Left ventricle myocardium inferior (tissue), 1 donor: Measurements from ENCODE around the gene RAB24. TPM values are rescaled to one million over a fixed set of nuclear protein-coding genes. Genes with fewer than 3 reads are reported as not detected.
A peak's percentile ranks its signal among the peaks of the same experiment; 100 is the strongest.
"Not testable (repeated sequence)": the region's sequence is repeated elsewhere in the genome, so short reads cannot be mapped to it uniquely, and the experiment has no call there.

ENCODE experiments used
- DNase-seq: peaks from one replicate; pipeline ENCODE4 v3.0.0-alpha.2; 2020
- H3K27ac ChIP-seq: fragments of 200-600 bp; replicated peaks from 2 replicates; pipeline ENCODE4 v1.8.0; 2021
- H3K27me3 ChIP-seq: fragments of 200-600 bp; 2 replicates; pipeline ENCODE4 v1.8.0; 2021; ENCODE audit warnings: low read depth
- H3K36me3 ChIP-seq: fragments of 200-600 bp; 2 replicates; pipeline ENCODE4 v1.8.0; 2021
- H3K4me1 ChIP-seq: fragments of 200-600 bp; 2 replicates; pipeline ENCODE4 v1.8.0; 2021
- H3K4me3 ChIP-seq: fragments of 200-600 bp; 2 replicates; pipeline ENCODE4 v1.8.0; 2021; ENCODE audit warnings: mild to moderate bottlenecking, moderate library complexity
- H3K9me3 ChIP-seq: fragments of 200-600 bp; replicated peaks from 2 replicates; pipeline ENCODE4 v1.8.0; 2021
- intact Hi-C: fragments of 100-400 bp; cut with micrococcal nuclease; formaldehyde crosslinking; loops from one replicate; pipeline ENCODE4 v1.11.0; 2022
- total RNA-seq: library from RNA; stranded (reverse); fragmentation: NEBNext Ultra II Directional; extraction: Animal tissue kit (Norgen Biotek cat#: 25700); gene quantifications from one replicate; pipeline ENCODE4 v1.2.1, GENCODE V29; 2021
- TF ChIP-seq, protein P1 (sequence below): fragments of 200-600 bp; IDR thresholded peaks from 2 replicates; pipeline ENCODE4 v1.8.0; 2021; ENCODE audit warnings: antibody characterized with exemption, mild to moderate bottlenecking, borderline replicate concordance
- donor health status: DM: no; HTN: yes; CAD: no; lungs with severe emphysema.

The RAB24 gene
- total RNA-seq, 1 donor from 2014 or later: 25.3 TPM

DNA sequence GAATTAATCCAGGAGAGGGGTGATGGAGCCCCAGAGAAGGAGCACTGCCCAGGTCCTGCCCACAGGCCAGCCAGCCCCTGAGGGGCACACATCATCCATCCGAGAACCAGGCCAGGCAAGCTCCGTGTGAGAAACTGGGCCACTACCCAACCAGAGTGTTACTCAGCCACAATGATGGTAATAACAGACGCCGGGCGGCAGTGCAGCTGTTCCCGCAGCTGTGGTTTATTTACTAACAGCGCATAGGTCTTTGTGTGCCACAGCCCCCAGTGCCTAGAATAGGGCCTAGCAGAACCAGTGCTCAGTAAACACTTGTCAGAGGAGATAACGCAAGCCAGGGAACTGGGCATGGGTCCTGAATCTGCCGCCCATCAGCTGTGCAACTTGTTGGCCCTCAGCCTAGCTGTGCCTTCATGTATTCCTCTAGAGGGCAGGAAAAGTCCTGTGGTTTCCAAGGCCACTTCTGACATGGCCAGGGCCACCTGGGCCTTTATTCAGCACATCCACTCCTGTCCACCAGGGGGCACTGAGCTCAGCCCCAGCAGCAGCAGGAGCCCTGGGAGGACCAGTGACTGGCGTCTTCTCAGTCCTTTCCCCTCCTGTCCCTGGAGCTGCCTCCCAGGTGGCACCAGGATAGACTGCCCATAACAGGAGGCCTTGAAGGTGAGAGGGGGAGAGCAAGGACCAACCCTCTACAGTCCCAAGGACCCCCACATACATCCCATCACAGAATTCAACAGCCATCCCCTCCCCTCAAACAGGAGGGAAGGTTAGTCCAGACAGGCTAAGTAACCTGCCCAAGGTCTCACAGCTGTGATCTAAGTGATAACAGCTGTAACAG, 6.1 kb upstream of the RAB24 start:
- H3K27me3 ChIP-seq: no peaks in the 10 kb centered on the region
- TF ChIP-seq, protein P1, sequence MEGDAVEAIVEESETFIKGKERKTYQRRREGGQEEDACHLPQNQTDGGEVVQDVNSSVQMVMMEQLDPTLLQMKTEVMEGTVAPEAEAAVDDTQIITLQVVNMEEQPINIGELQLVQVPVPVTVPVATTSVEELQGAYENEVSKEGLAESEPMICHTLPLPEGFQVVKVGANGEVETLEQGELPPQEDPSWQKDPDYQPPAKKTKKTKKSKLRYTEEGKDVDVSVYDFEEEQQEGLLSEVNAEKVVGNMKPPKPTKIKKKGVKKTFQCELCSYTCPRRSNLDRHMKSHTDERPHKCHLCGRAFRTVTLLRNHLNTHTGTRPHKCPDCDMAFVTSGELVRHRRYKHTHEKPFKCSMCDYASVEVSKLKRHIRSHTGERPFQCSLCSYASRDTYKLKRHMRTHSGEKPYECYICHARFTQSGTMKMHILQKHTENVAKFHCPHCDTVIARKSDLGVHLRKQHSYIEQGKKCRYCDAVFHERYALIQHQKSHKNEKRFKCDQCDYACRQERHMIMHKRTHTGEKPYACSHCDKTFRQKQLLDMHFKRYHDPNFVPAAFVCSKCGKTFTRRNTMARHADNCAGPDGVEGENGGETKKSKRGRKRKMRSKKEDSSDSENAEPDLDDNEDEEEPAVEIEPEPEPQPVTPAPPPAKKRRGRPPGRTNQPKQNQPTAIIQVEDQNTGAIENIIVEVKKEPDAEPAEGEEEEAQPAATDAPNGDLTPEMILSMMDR: peak; percentile 84
- peak; percentile 66 for DNase-seq
- H3K27ac ChIP-seq: peak overlapping the region; percentile 15
- H3K4me3 ChIP-seq: no peak overlapping the region
- H3K36me3 ChIP-seq: peaks cover 25% of the 10 kb centered on the region
- H3K9me3 ChIP-seq: no peaks in the 10 kb centered on the region
- intact Hi-C loops: loop anchor here (10.0 kb wide), 1 partner anchor 145 kb away; no protein-coding TSS in a partner anchor
- peaks cover 54% of the 10 kb centered on the region for H3K4me1 ChIP-seq

DNA sequence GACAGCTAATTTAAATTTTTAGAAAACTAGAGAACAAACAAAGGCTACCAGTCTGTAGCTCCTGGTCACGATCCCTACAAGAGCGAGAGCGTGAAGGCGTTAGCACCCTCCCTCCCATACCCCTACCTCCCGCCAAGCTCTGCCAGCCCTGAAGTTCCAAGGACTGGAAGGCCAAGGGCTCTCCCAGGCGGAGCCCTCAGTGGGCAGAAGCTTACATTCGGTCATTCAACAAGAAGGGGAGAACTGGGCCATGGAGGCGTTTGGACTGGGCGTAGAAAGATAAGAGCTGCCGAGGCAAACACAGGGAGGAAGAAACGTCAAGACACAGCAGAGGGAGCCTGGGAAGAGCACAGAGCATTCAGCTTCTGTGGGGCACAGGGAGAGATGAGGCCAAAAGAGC, 5.2 kb upstream of the RAB24 start:
- intact Hi-C loops: no loop called here
- Histone ChIP-seq H3K27ac (no peak overlapping the region), H3K4me3 (no peak overlapping the region), H3K27me3 (no peaks in the 10 kb centered on the region), H3K9me3 (no peaks in the 10 kb centered on the region), H3K4me1 (peaks cover 62% of the 10 kb centered on the region), H3K36me3 (peaks cover 25% of the 10 kb centered on the region)
- TF ChIP-seq, protein P1: no peak
- DNase-seq: no peak

DNA sequence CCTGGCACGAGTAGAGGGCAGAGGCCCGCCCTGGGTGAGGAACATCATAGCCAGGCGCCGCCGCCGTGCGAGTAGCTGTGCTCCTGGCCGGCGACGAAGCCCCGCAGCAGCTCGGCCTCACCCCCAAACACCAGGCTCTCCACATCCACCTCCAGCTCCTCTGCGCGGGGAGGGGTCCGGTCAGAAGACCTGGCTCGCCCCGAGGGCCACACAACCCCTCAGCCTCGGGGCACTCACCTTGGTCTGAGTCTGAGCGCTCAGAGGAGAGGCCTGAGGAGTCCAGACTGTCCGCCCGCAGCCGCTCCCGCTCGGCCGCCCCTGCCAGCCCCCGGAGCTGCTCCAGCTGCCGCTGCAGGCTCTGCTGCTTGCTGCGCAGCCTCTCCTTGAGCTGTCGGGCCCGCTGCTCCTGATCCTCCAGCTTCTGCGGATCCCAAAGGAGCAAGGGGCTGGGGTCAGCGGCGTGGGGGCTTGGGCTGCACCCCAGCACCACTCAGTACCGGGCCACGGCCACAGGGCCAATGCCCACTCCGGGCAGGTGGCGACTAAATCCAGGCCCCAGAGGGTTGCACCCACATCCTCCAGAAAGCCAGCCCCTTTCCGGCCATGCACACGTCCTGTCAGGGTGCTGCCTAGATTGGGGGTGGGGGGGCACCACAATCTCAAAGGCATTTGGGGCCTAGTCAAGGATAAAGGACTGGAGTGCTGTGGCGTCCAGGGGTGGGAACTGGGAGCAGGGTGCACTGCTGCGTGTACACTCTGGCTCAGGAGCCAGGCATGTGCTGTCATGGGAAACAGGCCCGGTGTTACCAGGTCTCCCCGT, 4.2 kb upstream of the RAB24 start:
- Histone ChIP-seq H3K36me3 (peaks cover 25% of the 10 kb centered on the region), H3K4me3 (no peak overlapping the region), H3K9me3 (no peaks in the 10 kb centered on the region), H3K27ac (no peak overlapping the region), H3K4me1 (peaks cover 70% of the 10 kb centered on the region), H3K27me3 (no peaks in the 10 kb centered on the region)
- intact Hi-C loops: no loop called here
- TF ChIP-seq, protein P1: no peak
- DNase-seq: no peak

DNA sequence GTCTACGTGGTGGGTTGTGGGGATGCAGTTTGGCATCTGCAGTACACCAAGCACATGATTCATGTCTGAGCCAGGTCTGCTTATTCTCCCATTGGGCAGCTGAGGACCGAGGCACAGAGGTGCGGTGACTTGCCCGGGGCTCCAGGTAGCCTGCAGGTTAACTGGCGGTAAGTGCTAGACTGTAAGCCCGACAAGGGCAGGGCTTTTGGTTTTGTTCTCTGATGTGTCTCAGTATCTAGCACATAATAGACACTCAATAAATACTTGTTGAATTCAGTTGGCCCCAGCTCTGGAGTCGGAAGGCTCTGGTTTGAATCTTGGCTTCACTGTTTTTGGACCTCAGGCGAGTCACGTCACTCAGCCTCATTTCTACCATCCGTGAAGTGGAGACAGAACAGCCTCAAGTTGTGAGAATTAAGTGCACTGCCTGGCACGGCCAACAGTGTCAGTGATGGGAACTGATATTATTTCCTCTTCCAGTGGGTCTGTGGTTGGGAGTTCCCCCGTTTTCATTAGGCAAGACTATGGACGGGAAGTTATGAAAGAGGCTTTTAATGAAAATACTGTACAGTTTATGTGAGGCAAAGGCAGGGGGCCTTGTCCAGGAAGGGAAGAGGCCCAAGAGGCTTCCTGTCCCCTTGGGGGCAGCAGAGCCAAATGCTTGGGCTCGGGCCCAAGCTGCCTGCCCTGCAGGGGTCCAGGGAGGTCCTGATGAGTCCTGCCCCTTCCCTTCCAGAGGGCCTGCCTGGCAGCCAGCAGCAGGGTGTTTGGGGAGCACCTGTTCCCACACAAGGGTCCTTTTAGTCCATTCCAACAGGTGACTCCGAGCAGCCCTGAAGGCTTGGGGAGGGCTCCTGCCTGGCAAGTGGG, 3.4 kb upstream of the RAB24 start:
- H3K36me3 ChIP-seq: peaks cover 25% of the 10 kb centered on the region
- intact Hi-C loops: no loop called here
- H3K27me3 ChIP-seq: no peaks in the 10 kb centered on the region
- no peak overlapping the region for H3K27ac ChIP-seq
- peaks cover 71% of the 10 kb centered on the region for H3K4me1 ChIP-seq
- DNase-seq: no peak
- TF ChIP-seq, protein P1: no peak
- no peaks in the 10 kb centered on the region for H3K9me3 ChIP-seq
- H3K4me3 ChIP-seq: no peak overlapping the region

DNA sequence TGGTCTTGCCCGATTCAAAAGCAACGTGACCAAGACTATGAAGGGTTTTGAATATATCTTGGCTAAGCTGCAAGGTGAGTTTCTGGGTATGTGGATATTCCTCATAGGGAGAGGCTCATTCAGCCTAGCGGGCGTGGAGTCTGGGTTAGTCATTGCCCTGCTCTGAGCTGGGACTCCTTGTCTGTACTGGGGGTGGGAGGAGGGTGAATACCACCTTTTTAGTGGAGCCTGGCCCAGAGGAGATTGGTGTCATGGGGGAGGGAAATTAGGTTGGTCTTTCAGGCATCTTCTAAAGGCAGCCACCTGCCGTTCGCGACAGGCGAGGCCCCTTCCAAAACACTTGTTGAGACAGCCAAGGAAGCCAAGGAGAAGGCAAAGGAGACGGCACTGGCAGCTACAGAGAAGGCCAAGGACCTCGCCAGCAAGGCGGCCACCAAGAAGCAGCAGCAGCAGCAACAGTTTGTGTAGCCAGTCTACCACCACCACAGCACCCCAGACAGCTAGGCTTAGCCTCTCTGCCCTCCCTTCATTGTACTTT, 2.7 kb upstream of the RAB24 start:
- DNase-seq, H3K4me3 ChIP-seq, H3K27me3 ChIP-seq, H3K9me3 ChIP-seq, intact Hi-C loops, H3K27ac ChIP-seq: not testable (repeated sequence)
- peaks cover 71% of the 10 kb centered on the region for H3K4me1 ChIP-seq
- H3K36me3 ChIP-seq: peaks cover 29% of the 10 kb centered on the region
